IPS-18a (cell line): ENCODE data around the gene SNAPC4.

ENCODE experiments used
- H3K27ac ChIP-seq: one replicate; pipeline ENCODE4 v1.5.1; 2013; ENCODE audit warnings: low read length
- H3K27me3 ChIP-seq: one replicate; pipeline ENCODE4 v1.6.1; 2013; ENCODE audit warnings: mild to moderate bottlenecking, low read length; ENCODE audit not compliant: control insufficient read depth, insufficient read depth
- H3K36me3 ChIP-seq: one replicate; pipeline ENCODE4 v1.6.1; 2013; ENCODE audit warnings: low read depth, low read length; ENCODE audit not compliant: control insufficient read depth
- H3K4me1 ChIP-seq: one replicate; pipeline ENCODE4 v1.6.1; 2013; ENCODE audit warnings: low read depth, low read length; ENCODE audit not compliant: control insufficient read depth
- H3K4me3 ChIP-seq: one replicate; pipeline ENCODE4 v1.5.1; 2013; ENCODE audit warnings: low read length
- H3K9ac ChIP-seq: one replicate; pipeline ENCODE4 v1.6.1; 2013; ENCODE audit warnings: mild to moderate bottlenecking, low read length, moderate library complexity
- H3K9me3 ChIP-seq: one replicate; pipeline ENCODE4 v1.6.1; 2013; ENCODE audit warnings: low read depth, low read length; ENCODE audit not compliant: control insufficient read depth

SNAPC4 gene

DNA sequence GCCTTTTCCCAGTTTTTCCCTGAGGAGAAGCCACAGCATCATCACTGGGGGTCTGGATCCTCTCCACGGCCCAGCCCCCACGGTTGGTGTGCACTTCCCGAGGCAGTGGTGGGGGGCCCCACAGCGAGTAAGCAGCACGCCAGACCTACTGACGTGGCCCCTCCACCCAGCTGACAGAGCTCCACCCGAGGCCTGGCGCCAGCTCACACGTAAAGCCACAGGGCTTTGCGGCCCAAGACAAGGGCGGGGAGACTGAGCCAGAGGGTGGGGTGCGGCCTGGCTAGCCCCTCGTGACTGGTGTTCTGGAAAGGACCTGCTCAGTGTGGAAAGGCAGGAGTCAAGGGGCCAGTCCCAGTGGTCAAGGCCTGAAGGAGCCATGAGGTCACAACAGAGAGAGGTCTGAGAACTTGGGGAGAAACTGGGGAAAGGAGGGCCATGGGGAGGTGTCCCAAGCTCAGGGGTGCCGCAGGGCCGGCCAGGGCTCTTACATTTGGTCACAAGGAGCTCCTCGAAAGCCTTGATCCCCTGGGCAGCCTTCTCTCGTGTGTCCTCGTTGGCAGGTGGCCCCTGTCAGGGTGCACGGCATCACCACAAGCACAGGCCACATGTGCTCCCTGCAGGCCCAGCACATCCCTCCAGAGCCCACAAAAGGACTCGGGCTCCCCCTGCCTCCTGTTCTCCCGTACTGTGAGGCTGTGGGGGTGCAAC, 5.5 kb downstream of the SNAPC4 start:
- peaks cover 5% of the 10 kb centered on the region for H3K4me1 ChIP-seq
- no peak overlapping the region for H3K27ac ChIP-seq
- H3K4me3 ChIP-seq: no peak overlapping the region
- H3K9ac ChIP-seq: no peak overlapping the region
- no peaks in the 10 kb centered on the region for H3K27me3 ChIP-seq
- peaks cover 70% of the 10 kb centered on the region for H3K36me3 ChIP-seq
- no peaks in the 10 kb centered on the region for H3K9me3 ChIP-seq

DNA sequence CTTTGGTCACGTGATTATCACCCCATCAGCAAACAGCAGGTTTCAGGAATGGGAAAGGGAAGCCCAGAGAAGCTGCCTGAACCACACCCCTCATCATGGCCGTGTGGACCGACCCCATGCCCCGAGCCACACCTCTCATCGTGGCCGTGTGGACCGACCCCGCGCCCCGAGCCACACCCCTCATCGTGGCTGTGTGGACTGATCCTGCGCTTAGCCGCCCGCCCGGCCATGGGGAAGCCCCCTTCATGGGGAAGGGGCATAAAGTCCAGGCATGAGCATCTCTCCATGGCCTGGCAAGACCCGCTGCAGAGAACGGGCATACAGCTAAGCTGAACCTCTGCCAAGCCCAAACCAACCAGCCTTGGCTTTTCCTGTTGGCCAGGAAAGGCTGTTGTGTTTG, 6.4 kb downstream of the SNAPC4 start:
- Histone ChIP-seq H3K27me3 (no peaks in the 10 kb centered on the region), H3K36me3 (peaks cover 78% of the 10 kb centered on the region), H3K9me3 (no peaks in the 10 kb centered on the region), H3K4me3 (no peak overlapping the region), H3K4me1 (no peaks in the 10 kb centered on the region), H3K9ac (no peak overlapping the region), H3K27ac (no peak overlapping the region)

DNA sequence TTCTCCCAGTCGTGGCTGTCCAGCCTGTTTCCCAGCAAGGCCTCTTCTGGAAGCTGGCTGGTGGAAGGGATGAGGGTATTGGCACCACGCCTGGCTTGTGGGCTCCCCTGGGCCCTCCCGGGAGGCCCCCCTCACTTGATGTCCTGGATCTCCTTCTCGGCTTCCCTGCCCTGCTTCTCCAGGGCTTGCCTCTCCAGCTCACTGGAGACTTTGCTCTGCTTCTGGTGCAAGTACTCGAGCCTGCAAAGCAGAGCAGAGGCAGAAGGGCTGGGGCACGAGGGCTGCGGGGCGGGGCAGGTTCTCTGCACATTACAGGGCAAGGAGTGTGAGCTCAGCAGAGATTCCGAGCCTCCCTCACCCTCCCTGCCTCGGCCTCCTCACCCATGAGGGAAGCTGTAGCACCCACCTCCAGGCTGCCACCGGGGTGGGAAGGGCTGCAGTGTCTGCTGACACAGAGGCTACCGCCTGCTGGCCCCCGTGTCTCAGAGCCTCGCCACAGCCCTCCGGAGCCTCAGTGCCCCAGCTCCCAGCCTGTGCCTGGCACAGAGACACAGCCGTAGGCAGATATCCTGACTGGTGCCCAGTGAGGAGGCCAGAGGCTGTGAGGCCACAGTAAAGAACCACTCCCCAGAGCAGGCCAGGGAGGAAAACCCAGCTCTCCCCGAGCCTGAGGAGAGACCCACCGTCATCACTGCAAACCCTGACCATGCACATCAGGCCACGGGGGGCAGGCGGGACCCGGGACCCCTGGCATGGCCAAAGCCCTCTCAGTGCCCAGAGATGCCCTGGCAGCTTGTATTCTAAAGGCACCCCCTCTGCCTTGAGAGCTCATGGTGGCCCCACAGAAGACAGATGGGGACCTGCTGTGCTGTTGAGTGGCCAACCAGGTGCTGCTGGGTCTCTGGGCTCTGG, 7.2 kb downstream of the SNAPC4 start:
- no peaks in the 10 kb centered on the region for H3K9me3 ChIP-seq
- peaks cover 85% of the 10 kb centered on the region for H3K36me3 ChIP-seq

DNA sequence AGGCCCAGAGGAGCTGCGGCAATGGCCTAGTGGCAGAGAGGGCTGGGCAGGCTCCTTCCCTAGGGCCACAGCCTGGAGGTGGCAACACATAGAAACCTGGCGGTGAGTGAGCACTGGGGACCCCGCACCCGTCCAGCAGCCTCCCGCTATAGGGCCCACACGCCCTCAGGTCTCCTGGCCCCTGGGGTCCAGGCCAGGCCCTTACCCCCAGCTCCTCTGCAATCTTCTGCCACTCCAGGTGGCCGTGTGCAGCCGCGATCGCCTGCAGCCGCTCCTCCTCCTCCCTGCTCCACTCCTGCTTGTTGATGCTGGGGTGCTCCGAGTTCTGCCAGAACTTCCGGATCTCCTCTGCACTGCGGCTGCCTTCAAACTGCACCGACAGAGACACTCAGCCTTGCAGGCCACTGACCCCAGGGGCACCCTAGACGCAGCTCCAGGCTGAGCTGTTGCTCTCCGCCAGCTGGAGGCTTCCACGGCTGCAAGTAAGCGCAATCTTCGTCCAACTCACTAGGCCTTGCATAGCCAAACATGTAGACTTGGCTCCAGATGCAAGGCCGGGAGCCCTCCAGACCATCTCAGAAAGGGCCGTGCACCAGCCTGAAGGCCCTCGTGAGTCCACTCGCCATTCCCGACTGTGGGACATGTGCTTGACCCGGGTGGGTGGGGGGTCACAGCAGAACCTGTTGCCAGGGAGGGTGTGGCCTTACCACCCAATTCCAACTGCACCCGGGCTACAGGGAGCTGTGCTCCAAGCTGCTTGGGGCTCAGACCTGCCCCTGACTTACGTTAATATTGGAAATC, 8.0 kb downstream of the SNAPC4 start:
- H3K36me3 ChIP-seq: peaks cover 90% of the 10 kb centered on the region
- no peak overlapping the region for H3K4me3 ChIP-seq
- no peaks in the 10 kb centered on the region for H3K4me1 ChIP-seq
- H3K27ac ChIP-seq: no peak overlapping the region
- no peaks in the 10 kb centered on the region for H3K27me3 ChIP-seq
- no peaks in the 10 kb centered on the region for H3K9me3 ChIP-seq
- H3K9ac ChIP-seq: no peak overlapping the region

More for the DNA sequence above, 7.2 kb downstream of the SNAPC4 start:
- no peak overlapping the region for H3K9ac ChIP-seq
- no peak overlapping the region for H3K4me3 ChIP-seq
- H3K27me3 ChIP-seq: no peaks in the 10 kb centered on the region
- H3K4me1 ChIP-seq: no peaks in the 10 kb centered on the region
- H3K27ac ChIP-seq: no peak overlapping the region

DNA sequence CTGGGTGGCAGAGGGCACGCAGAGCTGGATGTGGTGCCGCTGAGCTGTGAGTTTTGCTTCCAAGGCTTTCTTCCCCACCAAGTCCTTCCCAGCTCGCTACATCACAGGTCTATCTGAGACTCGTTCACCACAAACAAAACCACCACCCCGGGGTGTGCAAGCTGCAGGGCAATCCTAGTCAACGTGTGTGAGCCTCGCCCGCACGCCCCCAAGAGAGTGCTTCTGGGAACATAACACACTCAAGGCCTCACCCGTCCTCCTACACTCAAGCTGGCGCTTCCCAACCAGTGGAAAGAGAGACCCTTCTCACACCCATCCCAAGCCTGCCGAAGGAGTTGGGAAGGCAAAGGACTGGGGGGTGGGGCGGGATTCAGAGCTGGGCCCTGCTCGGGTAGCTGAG, 10.6 kb downstream of the SNAPC4 start:
- Histone ChIP-seq H3K4me1 (no peaks in the 10 kb centered on the region), H3K9me3 (no peaks in the 10 kb centered on the region), H3K9ac (no peak overlapping the region), H3K27me3 (no peaks in the 10 kb centered on the region), H3K4me3 (no peak overlapping the region), H3K27ac (no peak overlapping the region), H3K36me3 (peaks cover 81% of the 10 kb centered on the region)

DNA sequence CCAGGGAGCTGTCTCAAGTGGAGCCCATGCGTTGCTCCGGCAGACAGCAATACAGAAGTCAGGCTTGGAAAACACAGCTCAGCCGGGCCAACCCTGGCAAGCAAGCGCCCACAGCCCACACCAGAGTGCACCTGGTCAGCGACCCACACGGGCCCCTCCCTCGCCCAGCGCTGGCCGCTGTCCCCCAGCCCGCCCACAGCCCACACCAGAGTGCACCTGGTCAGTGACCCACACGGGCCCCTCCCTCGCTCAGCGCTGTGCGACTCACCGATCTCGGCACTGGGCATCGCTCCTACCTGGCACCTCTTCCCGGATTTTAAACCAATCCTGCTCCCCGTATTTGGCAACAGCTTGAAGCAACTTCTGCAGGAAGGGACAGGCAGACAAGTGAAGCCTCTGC, 12.8 kb downstream of the SNAPC4 start:
- Histone ChIP-seq H3K36me3 (peaks cover 81% of the 10 kb centered on the region), H3K9me3 (no peaks in the 10 kb centered on the region), H3K4me1 (no peaks in the 10 kb centered on the region), H3K9ac (no peak overlapping the region), H3K4me3 (no peak overlapping the region), H3K27ac (no peak overlapping the region), H3K27me3 (no peaks in the 10 kb centered on the region)

DNA sequence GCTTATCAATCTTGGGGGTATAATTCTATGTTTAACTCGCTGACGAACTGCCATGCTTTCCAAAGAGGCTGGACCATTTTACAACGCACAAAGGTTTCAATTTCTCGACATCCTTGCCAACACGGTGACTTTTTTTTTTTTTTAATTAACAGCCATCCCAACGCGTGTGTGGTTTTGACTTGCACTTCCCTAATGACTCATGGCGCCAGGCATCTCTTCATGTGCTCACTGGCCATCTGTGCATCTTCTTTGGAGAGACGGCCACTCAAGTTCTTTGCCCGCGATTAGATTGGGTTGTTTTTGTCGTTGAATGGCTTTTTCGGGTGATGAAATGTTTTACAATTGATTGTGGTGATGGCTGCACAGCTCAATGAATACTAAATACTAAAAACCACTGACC, 14.0 kb downstream of the SNAPC4 start:
- Histone ChIP-seq H3K27ac (no peak overlapping the region), H3K27me3 (no peaks in the 10 kb centered on the region), H3K4me3 (no peak overlapping the region), H3K9me3 (no peaks in the 10 kb centered on the region), H3K9ac (no peak overlapping the region), H3K36me3 (peaks cover 81% of the 10 kb centered on the region), H3K4me1 (no peaks in the 10 kb centered on the region)

DNA sequence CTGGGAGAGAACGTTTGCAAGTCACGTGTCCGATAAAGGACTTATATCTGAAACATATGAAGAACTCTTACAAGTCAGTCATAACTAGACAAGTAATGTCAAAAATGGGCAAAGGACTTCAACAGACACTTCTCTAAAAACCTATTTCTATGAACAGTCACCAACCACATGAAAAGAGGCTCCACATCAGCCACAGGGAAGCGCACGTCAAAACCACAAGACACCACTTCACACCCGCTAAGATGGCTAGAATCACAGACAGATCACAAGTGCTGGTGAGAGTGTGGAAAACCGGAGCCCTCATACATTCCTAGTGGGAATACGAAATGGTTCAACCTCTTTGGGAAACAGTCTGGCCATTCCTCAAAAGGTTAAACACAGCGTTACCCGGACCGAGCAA, 15.0 kb downstream of the SNAPC4 start:
- H3K4me1 ChIP-seq: no peaks in the 10 kb centered on the region
- no peak overlapping the region for H3K27ac ChIP-seq
- H3K4me3 ChIP-seq: no peak overlapping the region
- H3K9me3 ChIP-seq: no peaks in the 10 kb centered on the region
- H3K9ac ChIP-seq: no peak overlapping the region
- no peaks in the 10 kb centered on the region for H3K27me3 ChIP-seq
- peaks cover 87% of the 10 kb centered on the region for H3K36me3 ChIP-seq

DNA sequence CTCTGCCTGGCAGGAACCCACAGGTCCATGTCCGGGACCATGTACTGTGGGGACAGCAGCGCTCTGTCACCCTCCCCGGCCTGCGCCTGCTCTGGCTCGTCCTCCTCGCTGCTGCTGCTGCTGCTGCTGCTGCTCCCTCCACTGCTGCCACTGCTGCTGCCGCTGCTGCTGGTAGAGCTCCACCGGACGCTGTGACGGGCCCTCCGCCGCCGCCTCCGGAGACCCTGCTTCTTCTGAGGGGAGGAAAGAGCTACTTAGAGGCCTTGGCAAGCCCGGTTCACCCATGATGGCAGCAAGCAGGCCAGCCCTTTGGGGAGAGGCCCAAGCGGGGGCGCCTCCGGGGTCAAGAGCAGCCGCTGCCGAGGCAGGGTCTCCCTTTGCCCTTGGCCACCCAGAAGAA, 16.5 kb downstream of the SNAPC4 start:
- no peak overlapping the region for H3K27ac ChIP-seq
- no peak overlapping the region for H3K9ac ChIP-seq
- H3K27me3 ChIP-seq: no peaks in the 10 kb centered on the region
- H3K36me3 ChIP-seq: peaks cover 77% of the 10 kb centered on the region
- H3K4me1 ChIP-seq: no peaks in the 10 kb centered on the region
- H3K9me3 ChIP-seq: no peaks in the 10 kb centered on the region
- no peak overlapping the region for H3K4me3 ChIP-seq

DNA sequence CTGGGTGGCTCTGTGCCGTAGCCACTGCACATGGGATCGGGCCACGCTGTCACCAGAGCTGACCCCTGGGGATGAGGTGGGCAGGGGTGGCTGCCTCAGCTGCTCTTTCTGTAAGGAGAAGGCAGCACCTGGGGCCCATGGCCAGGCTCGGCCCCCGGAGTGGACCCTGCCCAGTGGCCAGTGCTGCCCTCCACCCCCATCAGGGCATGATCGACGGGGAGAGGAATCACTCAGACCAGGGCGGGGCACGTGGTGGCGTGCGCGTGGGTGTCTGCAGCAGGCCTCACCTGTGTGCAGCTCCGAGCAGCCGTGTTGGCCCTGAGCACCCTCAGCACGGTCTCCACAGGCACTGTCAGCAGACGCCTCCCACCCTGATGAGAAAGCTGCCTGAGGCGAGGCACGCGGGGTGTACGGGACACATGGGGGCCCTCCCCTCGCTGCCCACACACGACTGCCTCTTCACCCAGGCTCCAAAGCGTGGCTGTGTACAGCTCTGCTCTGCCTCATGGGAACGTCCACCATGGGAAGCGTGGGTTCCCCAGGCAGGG, 17.9 kb downstream of the SNAPC4 start:
- Histone ChIP-seq H3K27ac (no peak overlapping the region), H3K9ac (no peak overlapping the region), H3K36me3 (peaks cover 63% of the 10 kb centered on the region), H3K4me3 (no peak overlapping the region), H3K27me3 (no peaks in the 10 kb centered on the region), H3K4me1 (no peaks in the 10 kb centered on the region), H3K9me3 (no peaks in the 10 kb centered on the region)

DNA sequence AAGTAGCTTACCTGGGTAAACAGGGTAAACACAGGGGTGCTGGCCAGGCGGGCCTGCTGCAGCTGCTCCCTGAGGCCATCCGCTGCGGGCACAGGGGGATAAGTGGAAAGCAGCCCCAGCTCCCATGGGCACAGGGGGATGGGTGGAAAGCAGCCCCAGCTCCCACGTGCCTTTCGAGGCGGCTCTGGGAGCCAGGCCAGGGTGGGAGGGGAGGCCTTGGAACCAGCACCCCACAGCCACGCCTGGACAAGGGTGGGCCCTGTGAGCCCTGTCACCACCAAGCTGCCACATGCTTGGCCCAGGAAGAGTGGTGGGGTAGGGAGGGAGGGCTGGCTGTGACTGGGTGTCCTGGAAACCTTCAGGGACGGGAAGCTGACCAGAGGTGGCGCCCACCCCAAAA, 18.7 kb downstream of the SNAPC4 start:
- no peak overlapping the region for H3K27ac ChIP-seq
- H3K4me1 ChIP-seq: no peaks in the 10 kb centered on the region
- H3K36me3 ChIP-seq: peaks cover 60% of the 10 kb centered on the region
- H3K27me3 ChIP-seq: no peaks in the 10 kb centered on the region
- H3K9ac ChIP-seq: no peak overlapping the region
- H3K9me3 ChIP-seq: no peaks in the 10 kb centered on the region
- no peak overlapping the region for H3K4me3 ChIP-seq
